ENCODE data around the gene PDK2.

The PDK2 gene

DNA sequence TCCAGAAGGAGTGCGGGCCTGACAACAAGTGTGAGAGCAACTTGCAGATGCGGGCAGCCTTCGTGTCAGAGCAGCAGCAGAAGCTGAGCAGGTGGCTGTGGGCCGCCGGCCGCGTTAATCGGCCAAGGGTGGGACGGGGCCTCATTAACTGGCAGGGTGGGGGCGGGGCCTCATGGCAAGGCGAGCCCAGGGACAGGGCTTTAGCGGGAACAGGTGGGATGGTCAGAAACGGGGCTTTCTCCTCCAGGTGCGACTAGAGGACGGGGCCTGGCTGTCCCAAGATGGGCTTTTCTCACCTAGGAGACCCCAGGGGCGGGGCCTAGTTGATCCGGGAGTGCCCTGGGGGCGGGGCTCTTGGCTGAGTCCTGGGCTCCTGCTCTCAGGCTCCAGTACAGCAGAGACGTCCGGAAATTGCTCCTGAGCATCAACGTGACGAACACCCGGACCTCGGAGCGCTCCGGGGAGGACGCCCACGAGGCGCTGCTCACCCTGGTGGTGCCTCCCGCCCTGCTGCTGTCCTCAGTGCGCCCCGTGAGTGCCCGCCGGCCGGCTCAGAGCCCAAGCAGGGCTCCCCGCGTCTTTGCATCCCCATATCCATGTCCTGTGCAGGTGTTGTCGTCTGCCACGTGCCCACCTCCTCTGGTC, 18.4 kb upstream of the PDK2 start:
- DNase-seq, result peak; percentile 54

GRCh38 chr17:50078430-50078829, 16.7 kb upstream of the PDK2 start:
- DNase-seq, result no peak

DNA sequence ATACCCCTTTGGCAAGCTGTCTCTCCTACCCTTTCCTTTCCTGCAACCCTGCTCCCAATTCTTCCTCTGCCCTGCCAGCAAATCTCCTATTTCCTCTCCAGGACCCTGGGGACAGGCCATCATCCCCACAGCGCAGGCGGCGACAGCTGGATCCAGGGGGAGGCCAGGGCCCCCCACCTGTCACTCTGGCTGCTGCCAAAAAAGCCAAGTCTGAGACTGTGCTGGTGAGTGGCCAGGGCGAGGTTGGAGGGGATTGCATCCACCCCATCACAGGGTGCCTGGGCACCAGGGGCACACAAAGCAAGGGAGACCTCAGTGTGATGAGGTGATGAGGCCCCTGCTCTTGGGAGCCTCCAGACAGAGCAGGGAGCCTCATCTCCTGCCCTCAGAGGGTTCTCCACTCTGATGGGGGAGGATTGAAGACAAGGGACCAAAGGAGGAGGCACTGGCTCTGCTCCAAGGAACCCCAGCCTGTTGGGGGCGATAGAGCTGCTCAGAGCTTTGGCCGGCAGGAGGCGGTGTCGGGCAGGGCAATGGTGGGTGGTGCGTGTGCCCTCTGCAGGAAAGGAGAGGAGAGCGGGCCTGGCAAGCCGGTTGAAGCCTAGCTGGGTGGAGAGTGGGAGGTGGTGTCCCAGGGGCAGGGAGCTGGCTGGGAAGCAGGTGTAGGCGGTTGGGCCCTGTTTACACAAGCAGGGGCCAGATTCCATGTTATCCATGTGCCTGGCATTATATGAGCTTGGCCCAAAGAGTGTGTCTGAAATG, 15.6 kb upstream of the PDK2 start:
- no peak for DNase-seq

DNA sequence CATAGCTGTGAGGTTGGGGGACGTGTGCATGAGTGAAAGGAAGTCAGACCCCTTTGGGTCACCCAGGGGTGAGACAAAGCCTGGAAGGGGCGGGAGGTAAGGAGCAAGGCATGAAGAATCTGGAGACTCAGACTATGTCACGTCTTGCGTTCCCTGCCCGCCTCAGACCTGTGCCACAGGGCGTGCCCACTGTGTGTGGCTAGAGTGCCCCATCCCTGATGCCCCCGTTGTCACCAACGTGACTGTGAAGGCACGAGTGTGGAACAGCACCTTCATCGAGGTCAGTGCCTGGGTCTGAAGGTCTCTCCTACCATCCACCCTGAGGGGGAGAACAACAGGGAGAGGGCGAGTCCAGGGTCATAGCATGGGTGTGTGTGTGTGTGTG, 15.1 kb upstream of the PDK2 start:
- DNase-seq, result no peak

DNA sequence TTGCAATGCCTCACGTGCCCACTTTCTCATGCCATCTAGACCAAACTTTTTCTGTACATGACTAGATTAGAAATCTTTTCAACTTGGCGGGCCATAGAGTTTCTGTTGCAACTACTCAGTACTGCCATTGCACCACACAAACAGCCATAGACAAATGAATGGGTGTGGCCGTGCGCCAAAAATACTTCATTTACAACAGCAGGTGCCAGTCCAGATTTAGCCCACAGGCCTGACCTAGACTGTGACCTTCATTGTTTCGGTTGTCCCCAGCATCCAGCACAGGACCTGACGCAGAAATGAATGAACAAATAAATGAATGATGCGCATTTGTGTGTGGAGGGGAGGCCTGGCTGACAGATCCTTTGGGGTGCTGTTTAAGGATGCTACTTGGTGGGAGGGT, 14.3 kb upstream of the PDK2 start:
- no peak for DNase-seq

DNA sequence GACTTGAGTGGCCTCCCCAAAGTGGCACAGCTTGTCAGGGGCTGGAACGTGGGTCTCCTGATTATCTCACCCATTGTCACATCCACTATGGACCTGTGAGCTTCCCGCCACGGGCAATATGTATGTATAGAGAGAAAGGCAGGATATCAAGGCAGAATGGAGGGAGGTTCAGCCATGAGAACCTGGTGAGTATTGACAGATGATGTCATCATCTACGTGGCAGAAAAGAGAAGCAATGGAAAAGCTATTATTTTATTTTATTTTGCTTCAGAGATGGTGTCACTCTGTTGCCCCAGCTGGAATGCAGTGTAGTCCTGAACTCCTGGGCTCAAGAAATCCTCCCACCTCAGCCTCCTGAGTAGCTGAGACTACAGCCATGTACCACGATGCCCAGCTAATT, 13.4 kb upstream of the PDK2 start:
- no peak for DNase-seq

- peak; percentile 67 for DNase-seq
Measured at GRCh38 chr17:50087246-50087911, 7.8 kb upstream of the PDK2 start.

DNA sequence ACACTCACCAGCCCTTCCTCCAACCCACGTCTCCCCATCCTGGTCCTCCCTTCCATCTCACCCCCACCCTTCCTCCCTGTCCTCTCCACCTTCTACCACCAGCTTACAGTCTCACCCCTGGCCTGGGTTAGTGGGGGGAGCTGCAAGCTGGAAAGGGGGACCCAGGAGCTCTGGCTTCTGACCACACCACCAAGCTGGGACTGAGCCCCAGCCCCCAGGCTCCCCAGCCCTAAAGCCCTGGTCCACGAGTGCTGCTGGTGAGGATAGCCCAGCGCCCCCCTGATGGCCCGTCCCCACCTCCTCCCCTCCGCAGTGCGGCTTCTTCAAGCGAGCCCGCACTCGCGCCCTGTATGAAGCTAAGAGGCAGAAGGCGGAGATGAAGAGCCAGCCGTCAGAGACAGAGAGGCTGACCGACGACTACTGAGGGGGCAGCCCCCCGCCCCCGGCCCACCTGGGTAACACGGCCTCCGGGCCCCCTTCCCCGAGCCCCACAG, 7.2 kb upstream of the PDK2 start:
- no peak for DNase-seq

GRCh38 chr17:50088952-50089825, 6.0 kb upstream of the PDK2 start:
- no peak for DNase-seq

GRCh38 chr17:50090071-50090470, 5.1 kb upstream of the PDK2 start:
- DNase-seq, result no peak

GRCh38 chr17:50090971-50091917, 3.9 kb upstream of the PDK2 start:
- no peak for DNase-seq

- DNase-seq, result no peak
Measured at GRCh38 chr17:50091918-50092285, 3.2 kb upstream of the PDK2 start.

GRCh38 chr17:50093246-50093645, 1.9 kb upstream of the PDK2 start:
- DNase-seq, result no peak

DNA sequence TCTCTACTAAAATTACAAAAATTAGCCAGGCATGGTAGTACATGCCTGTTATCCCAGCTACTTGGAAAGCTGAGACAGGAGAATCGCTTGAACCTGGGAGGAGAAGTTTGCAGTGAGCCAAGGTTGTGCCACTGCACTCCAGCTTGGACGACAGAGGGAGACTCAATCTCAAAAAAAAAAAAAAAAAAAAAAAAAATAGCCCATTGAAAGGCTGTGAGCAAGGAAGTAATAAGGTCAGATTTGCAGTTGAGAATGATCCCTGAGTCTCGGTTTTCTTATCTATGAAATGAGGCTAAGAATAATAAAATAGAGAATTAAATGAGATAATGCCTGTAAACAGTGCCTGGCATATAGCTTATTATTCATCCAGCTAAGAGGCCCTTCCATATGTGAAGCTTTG, 1.3 kb upstream of the PDK2 start:
- no peak for DNase-seq

DNA sequence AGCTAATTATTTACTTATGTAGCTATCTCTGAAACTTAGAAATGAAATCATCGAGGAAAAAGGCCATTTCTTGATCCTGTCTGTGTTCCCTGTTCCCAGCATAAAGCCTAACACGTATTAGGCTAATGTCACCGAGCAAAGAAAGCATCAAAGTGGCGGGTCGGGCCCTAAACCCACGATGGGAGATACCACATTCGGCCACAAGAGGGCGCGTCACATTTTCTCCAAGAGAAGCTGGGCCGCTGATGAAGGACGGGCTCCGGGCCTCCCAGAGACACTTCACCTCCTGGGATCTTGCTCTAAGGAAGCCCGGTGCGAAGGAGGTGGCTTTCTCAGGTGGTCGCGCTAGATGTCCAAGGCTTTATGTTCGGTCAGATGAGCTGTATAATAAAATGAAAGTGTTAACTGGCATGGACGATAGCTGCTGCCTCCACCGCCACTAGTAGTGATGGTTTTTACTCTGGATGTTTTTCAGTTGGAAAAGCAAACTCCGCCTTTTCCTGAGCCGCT, 853 bp upstream of the PDK2 start:
- DNase-seq, result peak; percentile 90

DNA sequence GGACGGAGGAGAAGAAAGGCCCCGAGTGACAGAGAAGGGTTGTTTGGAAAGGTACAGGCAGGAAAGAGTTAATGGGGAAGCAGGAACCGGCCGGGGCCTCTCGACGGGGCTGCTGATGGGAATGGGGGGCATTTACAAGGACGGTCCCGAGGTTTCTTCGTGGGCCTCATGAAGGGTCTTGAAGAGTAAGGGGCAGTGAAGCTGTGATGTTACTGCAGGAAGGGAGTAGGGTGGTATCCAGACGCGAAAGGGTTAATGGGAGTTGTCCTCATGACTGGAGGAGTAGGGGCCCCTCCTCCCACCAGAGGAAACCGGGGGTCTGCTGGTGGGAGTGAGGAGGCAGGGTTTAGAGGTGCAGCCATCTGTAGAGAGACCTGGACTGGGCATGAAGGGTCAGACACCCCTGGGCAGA, 481 bp downstream of the PDK2 start:
- DNase-seq, result peak; percentile 64

DNA sequence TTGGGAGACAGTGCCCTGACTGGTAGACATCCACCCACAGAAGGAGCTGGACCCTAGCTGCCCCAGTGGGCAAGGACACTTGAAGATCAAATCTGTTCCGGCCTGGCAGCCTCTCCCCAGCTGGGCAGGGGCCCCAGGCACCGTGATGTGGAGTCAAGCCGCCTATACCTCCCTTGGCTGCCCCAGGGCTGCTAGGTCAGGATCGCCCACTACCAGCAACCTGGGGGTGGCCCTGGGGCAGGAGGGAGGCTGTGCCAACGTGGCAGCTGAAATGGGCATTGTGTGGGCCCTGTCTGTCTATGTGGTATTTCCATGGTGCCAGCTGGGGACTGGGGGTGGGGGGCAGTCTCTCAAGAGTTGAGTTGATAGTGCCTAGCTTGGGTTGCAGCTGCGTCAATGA, 941 bp downstream of the PDK2 start:
- no peak for DNase-seq

GRCh38 chr17:50096758-50097157, 1.6 kb downstream of the PDK2 start:
- DNase-seq, result no peak

DNA sequence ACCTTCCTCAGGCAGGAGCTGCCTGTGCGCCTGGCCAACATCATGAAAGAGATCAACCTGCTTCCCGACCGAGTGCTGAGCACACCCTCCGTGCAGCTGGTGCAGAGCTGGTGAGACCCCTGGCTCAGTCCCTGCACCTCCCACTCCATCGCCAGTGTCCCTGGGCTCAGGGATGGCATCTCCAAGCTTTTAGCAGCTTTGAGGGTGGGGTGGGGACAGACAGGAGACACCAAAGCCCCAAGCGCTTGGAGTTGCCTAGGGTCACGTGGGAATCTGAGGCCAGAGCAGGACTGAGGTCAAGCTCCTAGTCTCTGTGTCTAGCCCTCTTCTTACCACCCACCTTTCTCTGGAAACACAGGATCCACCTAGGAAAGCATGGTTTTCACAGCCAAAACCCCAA, 2.3 kb downstream of the PDK2 start:
- no peak for DNase-seq

GRCh38 chr17:50097926-50098325, 2.8 kb downstream of the PDK2 start:
- DNase-seq, result no peak

GRCh38 chr17:50098583-50098982, 3.4 kb downstream of the PDK2 start:
- no peak for DNase-seq
